HG03439 (cell line): ENCODE data around the gene THRA.
A peak's percentile ranks its signal among the peaks of the same experiment; 100 is the strongest.

ENCODE experiments used
- ATAC-seq: cut with Tn5 transposase; IDR thresholded peaks from one replicate; pipeline ENCODE4 v1.9.1; 2021; ENCODE audit warnings: mild to moderate bottlenecking, moderate library complexity; ENCODE audit not compliant: unreplicated experiment

THRA gene, protein sequence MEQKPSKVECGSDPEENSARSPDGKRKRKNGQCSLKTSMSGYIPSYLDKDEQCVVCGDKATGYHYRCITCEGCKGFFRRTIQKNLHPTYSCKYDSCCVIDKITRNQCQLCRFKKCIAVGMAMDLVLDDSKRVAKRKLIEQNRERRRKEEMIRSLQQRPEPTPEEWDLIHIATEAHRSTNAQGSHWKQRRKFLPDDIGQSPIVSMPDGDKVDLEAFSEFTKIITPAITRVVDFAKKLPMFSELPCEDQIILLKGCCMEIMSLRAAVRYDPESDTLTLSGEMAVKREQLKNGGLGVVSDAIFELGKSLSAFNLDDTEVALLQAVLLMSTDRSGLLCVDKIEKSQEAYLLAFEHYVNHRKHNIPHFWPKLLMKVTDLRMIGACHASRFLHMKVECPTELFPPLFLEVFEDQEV

GRCh38 chr17:40062329-40063186 lies at the start of gene THRA:
Gene THRA, plus strand, starts transcription at chr17:40062965. Its CDS starts 11,524 bp downstream, at chr17:40074489.
- ATAC-seq: peak; percentile 63

GRCh38 chr17:40014375-40014980 lies 48.3 kb upstream of the THRA start:
- ATAC-seq: no peak

DNA sequence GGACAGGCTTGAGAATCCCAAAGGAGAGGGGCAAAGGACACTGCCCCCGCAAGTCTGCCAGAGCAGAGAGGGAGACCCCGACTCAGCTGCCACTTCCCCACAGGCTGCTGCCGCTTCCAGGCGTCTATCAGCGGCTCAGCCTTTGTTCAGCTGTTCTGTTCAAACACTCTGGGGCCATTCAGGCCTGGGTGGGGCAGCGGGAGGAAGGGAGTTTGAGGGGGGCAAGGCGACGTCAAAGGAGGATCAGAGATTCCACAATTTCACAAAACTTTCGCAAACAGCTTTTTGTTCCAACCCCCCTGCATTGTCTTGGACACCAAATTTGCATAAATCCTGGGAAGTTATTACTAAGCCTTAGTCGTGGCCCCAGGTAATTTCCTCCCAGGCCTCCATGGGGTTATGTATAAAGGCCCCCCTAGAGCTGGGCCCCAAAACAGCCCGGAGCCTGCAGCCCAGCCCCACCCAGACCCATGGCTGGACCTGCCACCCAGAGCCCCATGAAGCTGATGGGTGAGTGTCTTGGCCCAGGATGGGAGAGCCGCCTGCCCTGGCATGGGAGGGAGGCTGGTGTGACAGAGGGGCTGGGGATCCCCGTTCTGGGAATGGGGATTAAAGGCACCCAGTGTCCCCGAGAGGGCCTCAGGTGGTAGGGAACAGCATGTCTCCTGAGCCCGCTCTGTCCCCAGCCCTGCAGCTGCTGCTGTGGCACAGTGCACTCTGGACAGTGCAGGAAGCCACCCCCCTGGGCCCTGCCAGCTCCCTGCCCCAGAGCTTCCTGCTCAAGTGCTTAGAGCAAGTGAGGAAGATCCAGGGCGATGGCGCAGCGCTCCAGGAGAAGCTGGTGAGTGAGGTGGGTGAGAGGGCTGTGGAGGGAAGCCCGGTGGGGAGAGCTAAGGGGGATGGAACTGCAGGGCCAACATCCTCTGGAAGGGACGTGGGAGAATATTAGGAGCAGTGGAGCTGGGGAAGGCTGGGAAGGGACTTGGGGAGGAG lies 47.5 kb upstream of the THRA start, which contains the start of gene CSF3:
Gene CSF3, plus strand, starts transcription at position 436 of the 993 bp plus-strand sequence. Its CDS starts 35 bp downstream, at position 471.
- no peak for ATAC-seq

GRCh38 chr17:40015998-40016985 lies 46.5 kb upstream of the THRA start:
- no peak for ATAC-seq

GRCh38 chr17:40017422-40018080 lies 45.2 kb upstream of the THRA start:
- no peak for ATAC-seq

DNA sequence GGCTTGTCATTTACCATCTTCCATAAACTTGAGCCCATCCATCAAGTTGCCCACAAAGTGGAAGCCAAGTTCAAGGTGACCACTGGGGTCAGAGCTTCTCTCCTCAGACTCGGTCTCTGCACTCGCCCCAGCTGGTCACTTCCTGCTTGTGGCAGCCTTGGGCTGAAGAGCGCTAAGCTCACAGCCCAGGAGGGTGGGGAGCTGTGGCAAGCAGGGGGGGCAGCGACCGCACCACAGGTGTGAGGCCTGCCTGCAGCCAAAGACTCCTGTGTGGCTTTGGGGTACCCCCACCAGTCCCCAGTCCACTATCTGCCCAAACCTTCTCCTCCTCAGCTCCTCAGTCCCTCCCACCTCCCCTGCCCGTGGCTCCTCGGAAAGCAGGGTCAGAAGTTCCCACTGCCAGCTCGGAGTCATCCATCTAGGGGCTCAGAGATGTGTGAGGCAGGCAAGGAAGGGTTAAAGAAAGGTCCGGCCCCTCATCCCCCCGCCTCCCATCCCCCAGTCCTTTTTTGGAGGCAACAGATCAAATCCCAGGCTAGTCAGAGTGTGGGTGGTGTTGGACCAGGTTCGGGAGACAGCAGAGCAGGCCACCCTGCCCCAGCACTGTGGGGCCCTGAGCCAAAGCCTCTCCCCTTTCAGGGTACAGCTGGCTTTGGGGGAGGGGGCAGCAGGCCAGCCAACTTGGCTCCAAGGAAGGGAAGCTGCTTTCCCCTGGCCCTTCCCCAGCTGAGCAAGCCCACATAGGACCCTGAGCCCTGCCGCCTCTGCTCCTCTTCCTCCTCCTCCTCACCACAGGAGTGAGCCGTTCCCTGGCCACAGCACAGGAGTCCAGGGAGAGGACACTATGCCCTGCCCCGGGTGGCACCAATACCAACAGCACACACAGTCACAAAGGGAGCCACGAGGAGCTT lies 44.3 kb upstream of the THRA start:
- no peak for ATAC-seq

- ATAC-seq: no peak
Measured at GRCh38 chr17:40019140-40019991, 43.4 kb upstream of the THRA start.

- no peak for ATAC-seq
Measured at GRCh38 chr17:40020146-40020545, 42.6 kb upstream of the THRA start.

- ATAC-seq: no peak
Measured at GRCh38 chr17:40021451-40021971, 41.3 kb upstream of the THRA start.

- no peak for ATAC-seq
Measured at GRCh38 chr17:40022497-40022896, 40.3 kb upstream of the THRA start.

- ATAC-seq: no peak
Measured at GRCh38 chr17:40022961-40023541, 39.7 kb upstream of the THRA start.

- no peak for ATAC-seq
Measured at GRCh38 chr17:40023590-40024292, 39.0 kb upstream of the THRA start.

GRCh38 chr17:40024901-40025300 lies 37.9 kb upstream of the THRA start:
- ATAC-seq: no peak

DNA sequence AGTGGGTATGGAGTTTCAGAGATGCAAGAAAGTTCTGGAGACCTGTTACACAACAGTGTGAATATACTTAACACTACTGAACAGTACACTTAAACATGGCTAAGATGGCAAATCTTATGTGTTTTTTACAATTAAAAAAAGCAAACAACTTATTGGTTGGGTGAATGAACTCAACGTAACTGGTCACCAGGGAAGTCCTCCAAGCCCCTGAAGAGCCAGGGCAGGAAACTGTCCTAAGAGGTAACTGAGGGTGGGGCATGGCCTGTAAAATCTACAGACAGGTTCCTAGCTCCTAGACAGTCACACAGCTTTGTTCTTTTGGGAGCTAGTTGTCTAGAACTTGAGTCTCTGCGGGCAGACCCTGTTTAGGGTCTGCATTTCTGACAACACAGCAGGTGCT lies 37.2 kb upstream of the THRA start:
- ATAC-seq: no peak
